ENCODE data around the gene UPF3B.

Gene UPF3B

GRCh38 chrX:119880552-119881437, 28.0 kb upstream of the UPF3B start:
- no peak for DNase-seq
- no peaks in the 10 kb centered on the region for H3K4me1 ChIP-seq (ENCODE audit: control insufficient read depth, insufficient read depth, low read length, poor library complexity, severe bottlenecking)
- H3K36me3 ChIP-seq (ENCODE audit: control insufficient read depth, insufficient read depth, low read length): no peaks in the 10 kb centered on the region
- H3K27ac ChIP-seq (ENCODE audit: insufficient read depth, low read length, poor library complexity, severe bottlenecking): no peak overlapping the region
- no peak overlapping the region for H3K4me3 ChIP-seq (ENCODE audit: insufficient read depth, low read depth, low read length, poor library complexity, severe bottlenecking)
- no peaks in the 10 kb centered on the region for H3K27me3 ChIP-seq (replicated peaks; ENCODE audit: control insufficient read depth, insufficient read depth, low read length, poor library complexity, severe bottlenecking)
- no peaks in the 10 kb centered on the region for H3K9me3 ChIP-seq (ENCODE audit: control insufficient read depth, low read length)

GRCh38 chrX:119880076-119880475, 27.3 kb upstream of the UPF3B start:
- Histone ChIP-seq H3K9me3 (ENCODE audit: control insufficient read depth, low read length) (no peaks in the 10 kb centered on the region), H3K36me3 (ENCODE audit: control insufficient read depth, insufficient read depth, low read length) (no peaks in the 10 kb centered on the region), H3K4me1 (ENCODE audit: control insufficient read depth, insufficient read depth, low read length, poor library complexity, severe bottlenecking) (no peaks in the 10 kb centered on the region), H3K27me3 (replicated peaks; ENCODE audit: control insufficient read depth, insufficient read depth, low read length, poor library complexity, severe bottlenecking) (no peaks in the 10 kb centered on the region), H3K27ac (ENCODE audit: insufficient read depth, low read length, poor library complexity, severe bottlenecking) (no peak overlapping the region), H3K4me3 (ENCODE audit: insufficient read depth, low read depth, low read length, poor library complexity, severe bottlenecking) (no peak overlapping the region)
- no peak for DNase-seq

DNA sequence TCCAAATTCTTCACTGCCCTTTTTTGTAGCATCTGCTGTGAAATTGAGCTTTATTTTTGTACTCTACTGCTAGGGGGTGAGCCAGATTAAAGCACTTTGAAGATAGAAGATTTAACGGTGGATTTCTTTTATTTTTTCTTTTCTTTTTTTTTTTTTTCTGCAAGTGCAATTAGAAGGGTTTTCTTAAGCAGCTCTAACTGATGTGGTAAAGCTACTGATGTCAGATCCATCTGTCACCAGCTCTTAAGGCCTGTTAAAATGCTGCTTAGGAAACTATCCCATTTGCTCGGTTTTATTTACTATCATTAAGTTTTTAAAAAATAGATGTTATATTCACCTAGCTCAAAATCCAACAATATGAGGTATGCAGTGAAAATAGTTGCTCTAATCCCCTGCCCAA, 26.0 kb upstream of the UPF3B start:
- Histone ChIP-seq H3K9me3 (ENCODE audit: control insufficient read depth, low read length) (no peaks in the 10 kb centered on the region), H3K36me3 (ENCODE audit: control insufficient read depth, insufficient read depth, low read length) (no peaks in the 10 kb centered on the region), H3K27ac (ENCODE audit: insufficient read depth, low read length, poor library complexity, severe bottlenecking) (no peak overlapping the region), H3K27me3 (replicated peaks; ENCODE audit: control insufficient read depth, insufficient read depth, low read length, poor library complexity, severe bottlenecking) (no peaks in the 10 kb centered on the region), H3K4me3 (ENCODE audit: insufficient read depth, low read depth, low read length, poor library complexity, severe bottlenecking) (no peak overlapping the region), H3K4me1 (ENCODE audit: control insufficient read depth, insufficient read depth, low read length, poor library complexity, severe bottlenecking) (no peaks in the 10 kb centered on the region)
- no peak for DNase-seq

GRCh38 chrX:119871599-119872395, 19.0 kb upstream of the UPF3B start, which contains the start of the genes NDUFA1 and RNF113A:
TSS of gene NDUFA1 (plus strand) at chrX:119871832. CDS start at chrX:119871912, 80 bp downstream.
TSS of gene RNF113A (minus strand) at chrX:119871733. CDS start at chrX:119871613, 120 bp downstream.
- peak; percentile 72 to 79 (median 77) for DNase-seq
- Histone ChIP-seq H3K4me3 (ENCODE audit: insufficient read depth, low read depth, low read length, poor library complexity, severe bottlenecking) (peak within 1 kb of the TSS; percentile 68), H3K36me3 (ENCODE audit: control insufficient read depth, insufficient read depth, low read length) (no peaks in the 10 kb centered on the region), H3K4me1 (ENCODE audit: control insufficient read depth, insufficient read depth, low read length, poor library complexity, severe bottlenecking) (peaks cover 7% of the 10 kb centered on the region), H3K9me3 (ENCODE audit: control insufficient read depth, low read length) (no peaks in the 10 kb centered on the region), H3K27me3 (replicated peaks; ENCODE audit: control insufficient read depth, insufficient read depth, low read length, poor library complexity, severe bottlenecking) (no peaks in the 10 kb centered on the region), H3K27ac (ENCODE audit: insufficient read depth, low read length, poor library complexity, severe bottlenecking) (peak within 1 kb of the TSS; percentile 92)

DNA sequence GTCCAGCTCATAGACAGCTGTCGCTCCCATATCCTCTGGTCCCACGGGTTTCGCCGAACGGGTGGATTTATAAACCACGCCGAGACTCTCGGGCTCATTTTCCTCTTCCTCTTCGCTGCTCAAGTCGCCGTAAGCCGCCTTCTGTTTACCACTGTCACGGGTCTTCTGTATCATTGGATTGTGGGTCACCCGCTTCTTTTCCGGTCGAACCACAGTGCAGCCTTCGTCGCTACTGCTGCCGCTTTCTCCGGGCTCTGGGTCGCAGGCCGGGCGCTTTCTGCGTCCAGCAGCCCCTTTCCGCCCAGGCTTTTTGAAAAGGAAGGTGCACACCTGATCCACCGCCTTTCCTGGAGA, 18.5 kb upstream of the UPF3B start:
- Histone ChIP-seq H3K27ac (ENCODE audit: insufficient read depth, low read length, poor library complexity, severe bottlenecking) (peak overlapping the region; percentile 92), H3K9me3 (ENCODE audit: control insufficient read depth, low read length) (no peaks in the 10 kb centered on the region), H3K4me1 (ENCODE audit: control insufficient read depth, insufficient read depth, low read length, poor library complexity, severe bottlenecking) (peaks cover 7% of the 10 kb centered on the region), H3K27me3 (replicated peaks; ENCODE audit: control insufficient read depth, insufficient read depth, low read length, poor library complexity, severe bottlenecking) (no peaks in the 10 kb centered on the region), H3K36me3 (ENCODE audit: control insufficient read depth, insufficient read depth, low read length) (no peaks in the 10 kb centered on the region), H3K4me3 (ENCODE audit: insufficient read depth, low read depth, low read length, poor library complexity, severe bottlenecking) (peak overlapping the region; percentile 68)
- DNase-seq: peak in 1 of 3 donors; percentile 31

- Histone ChIP-seq H3K9me3 (ENCODE audit: control insufficient read depth, low read length) (no peaks in the 10 kb centered on the region), H3K4me3 (ENCODE audit: insufficient read depth, low read depth, low read length, poor library complexity, severe bottlenecking) (peak overlapping the region; percentile 68), H3K27me3 (replicated peaks; ENCODE audit: control insufficient read depth, insufficient read depth, low read length, poor library complexity, severe bottlenecking) (no peaks in the 10 kb centered on the region), H3K27ac (ENCODE audit: insufficient read depth, low read length, poor library complexity, severe bottlenecking) (peak overlapping the region; percentile 92), H3K36me3 (ENCODE audit: control insufficient read depth, insufficient read depth, low read length) (no peaks in the 10 kb centered on the region), H3K4me1 (ENCODE audit: control insufficient read depth, insufficient read depth, low read length, poor library complexity, severe bottlenecking) (peaks cover 7% of the 10 kb centered on the region)
- no peak for DNase-seq
Observed at GRCh38 chrX:119870626-119871131, 17.9 kb upstream of the UPF3B start.

- no peaks in the 10 kb centered on the region for H3K4me1 ChIP-seq (ENCODE audit: control insufficient read depth, insufficient read depth, low read length, poor library complexity, severe bottlenecking)
- H3K27me3 ChIP-seq (replicated peaks; ENCODE audit: control insufficient read depth, insufficient read depth, low read length, poor library complexity, severe bottlenecking): no peaks in the 10 kb centered on the region
- peak overlapping the region; percentile 53 for H3K27ac ChIP-seq (ENCODE audit: insufficient read depth, low read length, poor library complexity, severe bottlenecking)
- no peaks in the 10 kb centered on the region for H3K9me3 ChIP-seq (ENCODE audit: control insufficient read depth, low read length)
- no peak overlapping the region for H3K4me3 ChIP-seq (ENCODE audit: insufficient read depth, low read depth, low read length, poor library complexity, severe bottlenecking)
- H3K36me3 ChIP-seq (ENCODE audit: control insufficient read depth, insufficient read depth, low read length): peaks cover 6% of the 10 kb centered on the region
- DNase-seq: no peak
Observed at GRCh38 chrX:119853444-119853843, 681 bp upstream of the UPF3B start.

DNA sequence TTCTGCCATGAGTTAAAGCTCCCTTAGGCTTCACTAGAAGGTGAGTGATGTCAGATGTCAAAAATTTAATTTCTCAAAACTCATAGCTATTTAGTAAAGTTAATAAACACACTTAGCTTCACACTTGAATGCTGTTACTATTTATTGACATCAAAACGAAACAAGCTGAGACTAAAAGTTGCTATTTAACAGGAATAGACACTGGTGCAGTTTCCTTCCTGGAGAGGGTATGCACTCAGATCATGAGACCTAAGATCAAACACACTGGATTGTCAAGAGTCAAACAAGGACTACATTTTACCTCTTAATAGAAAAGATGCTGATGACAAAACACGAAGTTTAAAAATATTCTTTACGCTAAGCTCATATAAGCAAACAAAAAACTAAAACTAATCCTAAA, 18.9 kb downstream of the UPF3B start:
- no peak for DNase-seq
- H3K4me1 ChIP-seq (ENCODE audit: control insufficient read depth, insufficient read depth, low read length, poor library complexity, severe bottlenecking): no peaks in the 10 kb centered on the region
- H3K27ac ChIP-seq (ENCODE audit: insufficient read depth, low read length, poor library complexity, severe bottlenecking): no peak overlapping the region
- no peak overlapping the region for H3K4me3 ChIP-seq (ENCODE audit: insufficient read depth, low read depth, low read length, poor library complexity, severe bottlenecking)
- H3K27me3 ChIP-seq (replicated peaks; ENCODE audit: control insufficient read depth, insufficient read depth, low read length, poor library complexity, severe bottlenecking): no peaks in the 10 kb centered on the region
- peaks cover 16% of the 10 kb centered on the region for H3K36me3 ChIP-seq (ENCODE audit: control insufficient read depth, insufficient read depth, low read length)
- no peaks in the 10 kb centered on the region for H3K9me3 ChIP-seq (ENCODE audit: control insufficient read depth, low read length)

- no peaks in the 10 kb centered on the region for H3K27me3 ChIP-seq (replicated peaks; ENCODE audit: control insufficient read depth, insufficient read depth, low read length, poor library complexity, severe bottlenecking)
- no peak overlapping the region for H3K27ac ChIP-seq (ENCODE audit: insufficient read depth, low read length, poor library complexity, severe bottlenecking)
- H3K4me3 ChIP-seq (ENCODE audit: insufficient read depth, low read depth, low read length, poor library complexity, severe bottlenecking): no peak overlapping the region
- no peaks in the 10 kb centered on the region for H3K36me3 ChIP-seq (ENCODE audit: control insufficient read depth, insufficient read depth, low read length)
- no peak for DNase-seq
- no peaks in the 10 kb centered on the region for H3K9me3 ChIP-seq (ENCODE audit: control insufficient read depth, low read length)
- no peaks in the 10 kb centered on the region for H3K4me1 ChIP-seq (ENCODE audit: control insufficient read depth, insufficient read depth, low read length, poor library complexity, severe bottlenecking)
Observed at GRCh38 chrX:119828446-119828845, 24.3 kb downstream of the UPF3B start.

Data from effector memory CD4-positive, alpha-beta T cell (primary cell).